Measurements from ENCODE around the gene LGR6. TPM values are rescaled to one million over a fixed set of nuclear protein-coding genes. Genes with fewer than 3 reads are reported as not detected.

Gene LGR6
- total RNA-seq, 3 donors from 2014 or later = 2.6 to 11.3 TPM; not detected in 1

GRCh38 chr1:202155478-202156021 lies 38.0 kb upstream of the LGR6 start:
- Histone ChIP-seq H3K27ac (no peak overlapping the region), H3K4me3 (no peak overlapping the region), H3K9me3 (no peaks in the 10 kb centered on the region), H3K36me3 (no peaks in the 10 kb centered on the region), H3K27me3 (no peaks in the 10 kb centered on the region), H3K4me1 (no peaks in the 10 kb centered on the region)
- DNase-seq (ENCODE audit: low spot score in 2 of 2) = no peak
- TF ChIP-seq POLR2AphosphoS5 (IDR thresholded peaks at IDR 0.05) (no peak), POLR2A (IDR thresholded peaks at IDR 0.05) (no peak), CTCF (IDR thresholded peaks at IDR 0.05) (no peak)
- intact Hi-C loops (cut with DNase I; ENCODE audit: low total_unique reads) = no loop called here

GRCh38 chr1:202156590-202156989 lies 37.0 kb upstream of the LGR6 start:
- H3K27ac ChIP-seq = no peak overlapping the region
- no peaks in the 10 kb centered on the region for H3K4me1 ChIP-seq
- DNase-seq (ENCODE audit: low spot score in 2 of 2) = no peak
- intact Hi-C loops (cut with DNase I; ENCODE audit: low total_unique reads) = no loop called here
- H3K9me3 ChIP-seq = no peaks in the 10 kb centered on the region
- no peaks in the 10 kb centered on the region for H3K36me3 ChIP-seq
- no peaks in the 10 kb centered on the region for H3K27me3 ChIP-seq
- no peak overlapping the region for H3K4me3 ChIP-seq
- TF ChIP-seq POLR2A (IDR thresholded peaks at IDR 0.05) (no peak), POLR2AphosphoS5 (IDR thresholded peaks at IDR 0.05) (no peak), CTCF (IDR thresholded peaks at IDR 0.05) (no peak)

- DNase-seq (ENCODE audit: low spot score in 2 of 2) = no peak
- H3K27ac ChIP-seq = no peak overlapping the region
- H3K4me1 ChIP-seq = no peaks in the 10 kb centered on the region
- H3K4me3 ChIP-seq = no peak overlapping the region
- intact Hi-C loops (cut with DNase I; ENCODE audit: low total_unique reads) = no loop called here
- H3K36me3 ChIP-seq = no peaks in the 10 kb centered on the region
- no peak for TF ChIP-seq POLR2A (IDR thresholded peaks at IDR 0.05)
- TF ChIP-seq CTCF (IDR thresholded peaks at IDR 0.05) = no peak
- TF ChIP-seq POLR2AphosphoS5 (IDR thresholded peaks at IDR 0.05) = no peak
- H3K9me3 ChIP-seq = no peaks in the 10 kb centered on the region
- H3K27me3 ChIP-seq = no peaks in the 10 kb centered on the region
Observed at GRCh38 chr1:202157945-202158344, 35.7 kb upstream of the LGR6 start.

- H3K4me1 ChIP-seq = no peaks in the 10 kb centered on the region
- TF ChIP-seq POLR2A (IDR thresholded peaks at IDR 0.05) (no peak), CTCF (IDR thresholded peaks at IDR 0.05) (no peak), POLR2AphosphoS5 (IDR thresholded peaks at IDR 0.05) (no peak)
- H3K9me3 ChIP-seq = no peaks in the 10 kb centered on the region
- no peak overlapping the region for H3K27ac ChIP-seq
- intact Hi-C loops (cut with DNase I; ENCODE audit: low total_unique reads) = no loop called here
- H3K27me3 ChIP-seq = no peaks in the 10 kb centered on the region
- DNase-seq (ENCODE audit: low spot score in 2 of 2) = no peak
- H3K4me3 ChIP-seq = peak overlapping the region in 1 of 3 donors; percentile 19
- H3K36me3 ChIP-seq = no peaks in the 10 kb centered on the region
Observed at GRCh38 chr1:202158810-202159533, 34.6 kb upstream of the LGR6 start.

GRCh38 chr1:202159534-202160371 lies 33.8 kb upstream of the LGR6 start:
- Histone ChIP-seq H3K4me3 (peak overlapping the region in 2 of 3 donors; percentile 35 to 45), H3K27me3 (no peaks in the 10 kb centered on the region), H3K9me3 (no peaks in the 10 kb centered on the region), H3K27ac (peak overlapping the region in 1 of 2 donors; percentile 58), H3K36me3 (no peaks in the 10 kb centered on the region), H3K4me1 (no peaks in the 10 kb centered on the region)
- TF ChIP-seq POLR2A (IDR thresholded peaks at IDR 0.05) = no peak
- no peak for TF ChIP-seq POLR2AphosphoS5 (IDR thresholded peaks at IDR 0.05)
- TF ChIP-seq CTCF (IDR thresholded peaks at IDR 0.05) = no peak
- intact Hi-C loops (cut with DNase I; ENCODE audit: low total_unique reads) = no loop called here
- DNase-seq (ENCODE audit: low spot score in 2 of 2) = no peak

Data from breast epithelium (tissue), 4 donors.